ENCODE results near the gene UGT1A7.
A peak's percentile ranks its signal among the peaks of the same experiment; 100 is the strongest.

The UGT1A7 gene

DNA sequence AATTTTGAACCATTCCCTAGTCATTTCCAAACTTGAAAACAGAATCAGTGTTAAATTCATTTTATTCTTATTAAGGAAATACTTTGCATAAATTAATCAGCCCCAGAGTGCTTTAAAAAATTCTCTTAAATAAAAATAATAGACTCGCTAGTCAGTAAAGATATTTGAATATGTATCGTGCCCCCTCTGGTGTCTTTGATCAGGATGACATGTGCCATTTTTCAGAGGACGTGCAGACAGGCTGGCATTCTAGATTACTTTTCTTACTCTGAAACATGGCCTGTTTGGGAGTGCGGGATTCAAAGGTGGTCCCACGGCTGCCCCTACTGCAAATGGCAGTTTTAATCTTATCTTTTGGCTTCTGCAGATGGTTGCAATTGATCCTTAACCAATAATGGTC, 90.9 kb downstream of the UGT1A7 start:
- Histone ChIP-seq H2AFZ (ENCODE audit: low read length) (no peak overlapping the region), H3K9ac (ENCODE audit: low read depth, low read length, poor library complexity, severe bottlenecking) (no peak overlapping the region), H3F3A (ENCODE audit: low read depth) (no peaks in the 10 kb centered on the region), H4K20me1 (ENCODE audit: insufficient read depth, low read length, poor library complexity, severe bottlenecking) (no peaks in the 10 kb centered on the region), H3K4me2 (ENCODE audit: low read depth, low read length, poor library complexity, severe bottlenecking) (no peak overlapping the region), H3K4me1 (ENCODE audit: insufficient read depth, low read length, poor library complexity, severe bottlenecking) (no peaks in the 10 kb centered on the region), H3K36me3 (ENCODE audit: insufficient read depth, low read length) (no peaks in the 10 kb centered on the region), H3K4me3 (ENCODE audit: low read length, poor library complexity, severe bottlenecking) (no peak overlapping the region), H3K9me2 (replicated peaks; ENCODE audit: low read depth, low read length) (no peaks in the 10 kb centered on the region), H3K27me3 (ENCODE audit: insufficient read depth, low read length, poor library complexity, severe bottlenecking) (no peaks in the 10 kb centered on the region), H3K9me3 (ENCODE audit: insufficient read depth, low read depth, low read length) (no peaks in the 10 kb centered on the region), H3K79me2 (ENCODE audit: insufficient read depth, low read length) (no peaks in the 10 kb centered on the region)
- TF ChIP-seq CTCF (conservative IDR thresholded peaks at IDR 0.05; ENCODE audit: low read length) (peak; percentile 37), EZH2phosphoT487 (IDR thresholded peaks at IDR 0.05; ENCODE audit: borderline replicate concordance) (no peak)

DNA sequence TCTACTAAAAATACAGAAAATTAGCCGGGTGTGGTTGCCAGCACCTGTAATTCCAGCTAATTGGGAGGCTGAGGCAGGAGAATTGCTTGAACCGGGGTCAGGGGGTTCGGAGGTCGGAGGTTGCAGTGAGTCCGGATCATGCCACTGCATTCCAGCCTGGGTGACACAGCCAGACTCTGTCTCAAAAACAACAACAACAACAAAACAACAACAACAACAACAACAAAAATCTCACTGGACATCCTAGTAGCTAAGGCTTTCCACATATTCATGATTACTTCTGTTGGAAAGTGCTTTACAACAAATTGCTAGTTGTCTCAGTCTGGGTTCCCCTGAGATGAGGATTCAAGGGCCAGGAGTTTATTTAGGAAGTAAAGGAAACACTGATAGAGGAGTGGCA, 92.2 kb downstream of the UGT1A7 start:
- Histone ChIP-seq H3K27me3 (ENCODE audit: insufficient read depth, low read length, poor library complexity, severe bottlenecking) (no peaks in the 10 kb centered on the region), H2AFZ (ENCODE audit: low read length) (no peak overlapping the region), H3F3A (ENCODE audit: low read depth) (no peaks in the 10 kb centered on the region), H3K9me3 (ENCODE audit: insufficient read depth, low read depth, low read length) (no peaks in the 10 kb centered on the region), H3K4me3 (ENCODE audit: low read length, poor library complexity, severe bottlenecking) (no peak overlapping the region), H3K9ac (ENCODE audit: low read depth, low read length, poor library complexity, severe bottlenecking) (no peak overlapping the region), H4K20me1 (ENCODE audit: insufficient read depth, low read length, poor library complexity, severe bottlenecking) (no peaks in the 10 kb centered on the region), H3K4me2 (ENCODE audit: low read depth, low read length, poor library complexity, severe bottlenecking) (no peak overlapping the region), H3K4me1 (ENCODE audit: insufficient read depth, low read length, poor library complexity, severe bottlenecking) (no peaks in the 10 kb centered on the region), H3K36me3 (ENCODE audit: insufficient read depth, low read length) (no peaks in the 10 kb centered on the region), H3K9me2 (replicated peaks; ENCODE audit: low read depth, low read length) (no peaks in the 10 kb centered on the region), H3K79me2 (ENCODE audit: insufficient read depth, low read length) (no peaks in the 10 kb centered on the region)
- TF ChIP-seq EZH2phosphoT487 (IDR thresholded peaks at IDR 0.05; ENCODE audit: borderline replicate concordance) (no peak), CTCF (conservative IDR thresholded peaks at IDR 0.05; ENCODE audit: low read length) (no peak)

DNA sequence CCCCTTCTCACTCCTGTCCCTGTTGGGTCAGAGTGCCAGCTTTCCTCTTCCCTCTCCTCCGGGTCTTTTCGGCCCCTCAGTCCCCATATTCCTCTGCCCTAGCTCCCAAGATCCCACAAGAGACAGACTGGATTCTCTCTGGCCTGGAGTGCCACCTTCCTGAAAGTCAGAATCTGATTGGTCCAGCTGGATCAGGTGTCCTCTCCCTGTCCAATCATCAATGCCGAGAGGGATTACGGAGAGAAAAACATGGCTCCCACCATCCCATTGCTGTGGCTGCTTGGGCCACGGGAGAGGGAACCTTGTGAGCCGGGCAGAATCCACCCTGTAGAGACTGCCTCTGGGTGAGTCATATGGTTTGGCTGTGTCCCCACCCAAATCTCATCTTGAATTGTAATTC, 93.7 kb downstream of the UGT1A7 start:
- no peaks in the 10 kb centered on the region for H3K36me3 ChIP-seq (ENCODE audit: insufficient read depth, low read length)
- no peaks in the 10 kb centered on the region for H3F3A ChIP-seq (ENCODE audit: low read depth)
- no peak overlapping the region for H3K4me3 ChIP-seq (ENCODE audit: low read length, poor library complexity, severe bottlenecking)
- H2AFZ ChIP-seq (ENCODE audit: low read length) = no peak overlapping the region
- H3K9me2 ChIP-seq (replicated peaks; ENCODE audit: low read depth, low read length) = no peaks in the 10 kb centered on the region
- no peak overlapping the region for H3K9ac ChIP-seq (ENCODE audit: low read depth, low read length, poor library complexity, severe bottlenecking)
- H3K4me2 ChIP-seq (ENCODE audit: low read depth, low read length, poor library complexity, severe bottlenecking) = no peak overlapping the region
- H4K20me1 ChIP-seq (ENCODE audit: insufficient read depth, low read length, poor library complexity, severe bottlenecking) = no peaks in the 10 kb centered on the region
- no peaks in the 10 kb centered on the region for H3K79me2 ChIP-seq (ENCODE audit: insufficient read depth, low read length)
- no peaks in the 10 kb centered on the region for H3K4me1 ChIP-seq (ENCODE audit: insufficient read depth, low read length, poor library complexity, severe bottlenecking)
- H3K9me3 ChIP-seq (ENCODE audit: insufficient read depth, low read depth, low read length) = no peaks in the 10 kb centered on the region
- TF ChIP-seq CTCF (conservative IDR thresholded peaks at IDR 0.05; ENCODE audit: low read length) (no peak), EZH2phosphoT487 (IDR thresholded peaks at IDR 0.05; ENCODE audit: borderline replicate concordance) (no peak)
- H3K27me3 ChIP-seq (ENCODE audit: insufficient read depth, low read length, poor library complexity, severe bottlenecking) = no peaks in the 10 kb centered on the region

Measured in Loucy (cell line).